Measurements from ENCODE around the gene MX2.

MX2 gene

GRCh38 chr21:41451753-41452676 lies 90.2 kb downstream of the MX2 start:
- TF ChIP-seq, protein P1, sequence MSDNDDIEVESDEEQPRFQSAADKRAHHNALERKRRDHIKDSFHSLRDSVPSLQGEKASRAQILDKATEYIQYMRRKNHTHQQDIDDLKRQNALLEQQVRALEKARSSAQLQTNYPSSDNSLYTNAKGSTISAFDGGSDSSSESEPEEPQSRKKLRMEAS (IDR thresholded peaks at IDR 0.05; ENCODE audit: low read depth, low read length): no peak
- TF ChIP-seq POLR2A (IDR thresholded peaks at IDR 0.05; ENCODE audit: extremely low read depth, insufficient read length) (no peak), CTCF (IDR thresholded peaks at IDR 0.05; ENCODE audit: low read depth, low read length) (no peak), MYC (IDR thresholded peaks at IDR 0.05; ENCODE audit: low read depth, low read length) (no peak)
- no peak for DNase-seq (ENCODE audit: low read depth)
- H3K4me3 ChIP-seq (ENCODE audit: low read depth, low read length): no peak overlapping the region

DNA sequence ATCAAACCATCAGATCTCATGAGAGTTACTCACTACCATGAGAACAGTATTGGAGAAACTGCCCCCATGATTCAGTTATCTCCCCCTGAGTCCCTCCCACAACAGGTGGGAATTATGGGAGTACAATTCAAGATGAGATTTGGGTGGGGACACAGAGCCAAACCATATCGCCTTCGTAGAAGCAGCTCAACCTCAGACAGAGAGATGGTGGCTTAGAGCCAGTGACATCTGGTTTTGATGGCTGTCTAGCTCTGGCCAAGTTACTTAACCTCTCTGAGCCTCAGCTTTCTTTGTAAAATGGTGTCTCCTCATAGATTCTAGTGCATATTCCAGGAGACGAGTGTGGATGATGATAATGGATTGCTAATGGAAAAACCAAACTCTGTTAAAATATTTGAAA lies 91.4 kb downstream of the MX2 start:
- TF ChIP-seq POLR2A (IDR thresholded peaks at IDR 0.05; ENCODE audit: extremely low read depth, insufficient read length) (no peak), MYC (IDR thresholded peaks at IDR 0.05; ENCODE audit: low read depth, low read length) (no peak), CTCF (IDR thresholded peaks at IDR 0.05; ENCODE audit: low read depth, low read length) (no peak)
- TF ChIP-seq, protein P1 (IDR thresholded peaks at IDR 0.05; ENCODE audit: low read depth, low read length): no peak
- no peak for DNase-seq (ENCODE audit: low read depth)
- H3K4me3 ChIP-seq (ENCODE audit: low read depth, low read length): no peak overlapping the region

DNA sequence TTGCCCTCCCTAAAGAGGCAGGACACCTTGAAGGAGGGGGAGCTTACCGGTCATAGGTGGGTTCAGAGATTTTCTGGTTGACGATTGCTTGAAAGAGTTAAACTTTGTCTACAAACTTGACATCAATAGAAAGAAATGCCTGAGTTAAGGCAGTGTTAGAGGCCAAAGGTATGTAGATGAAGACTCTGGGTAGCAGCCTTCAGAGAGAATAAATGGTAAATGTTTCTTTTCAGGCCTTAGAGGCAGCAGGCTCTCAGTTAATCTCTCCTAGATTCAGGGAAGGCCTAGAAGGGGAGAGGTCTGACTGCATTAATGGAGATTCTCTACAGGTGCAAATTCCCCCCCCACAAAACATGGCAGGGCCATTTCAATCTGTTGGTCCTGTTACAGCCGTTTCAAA lies 91.9 kb downstream of the MX2 start:
- TF ChIP-seq, protein P1 (IDR thresholded peaks at IDR 0.05; ENCODE audit: low read depth, low read length): no peak

GRCh38 chr21:41458121-41458520 lies 96.3 kb downstream of the MX2 start:
- H3K4me3 ChIP-seq (ENCODE audit: low read depth, low read length): no peak overlapping the region
- TF ChIP-seq POLR2A (IDR thresholded peaks at IDR 0.05; ENCODE audit: extremely low read depth, insufficient read length): no peak
- TF ChIP-seq, protein P1 (IDR thresholded peaks at IDR 0.05; ENCODE audit: low read depth, low read length): no peak
- no peak for TF ChIP-seq CTCF (IDR thresholded peaks at IDR 0.05; ENCODE audit: low read depth, low read length)
- TF ChIP-seq MYC (IDR thresholded peaks at IDR 0.05; ENCODE audit: low read depth, low read length): no peak
- no peak for DNase-seq (ENCODE audit: low read depth)

More for the DNA sequence above, 91.9 kb downstream of the MX2 start:
- no peak overlapping the region for H3K4me3 ChIP-seq (ENCODE audit: low read depth, low read length)
- DNase-seq (ENCODE audit: low read depth): no peak

- H3K4me3 ChIP-seq (ENCODE audit: low read depth, low read length): no peak overlapping the region
- no peak for TF ChIP-seq MYC (IDR thresholded peaks at IDR 0.05; ENCODE audit: low read depth, low read length)
- TF ChIP-seq POLR2A (IDR thresholded peaks at IDR 0.05; ENCODE audit: extremely low read depth, insufficient read length): no peak
- TF ChIP-seq, protein P1 (IDR thresholded peaks at IDR 0.05; ENCODE audit: low read depth, low read length): no peak
- no peak for TF ChIP-seq CTCF (IDR thresholded peaks at IDR 0.05; ENCODE audit: low read depth, low read length)
- DNase-seq (ENCODE audit: low read depth): no peak
These were observed 96.7 kb downstream of the MX2 start for GRCh38 chr21:41458559-41458958.
